CD14-positive monocyte (primary cell): ENCODE results near the gene TBXAS1. TPM values are rescaled to one million over a fixed set of nuclear protein-coding genes. Genes with fewer than 3 reads are reported as not detected.

Source experiments
- DNase-seq, 3 donors: peaks; one replicate each; pipeline ENCODE4 v3.0.0-alpha.2; 2011 to 2022
- H2AFZ ChIP-seq: 2 replicates; pipeline ENCODE4 v1.6.0; 2012; ENCODE audit warnings: mild to moderate bottlenecking, low read depth, low read length, inconsistent platforms; ENCODE audit not compliant: insufficient read depth, poor library complexity, severe bottlenecking
- H3K27ac ChIP-seq, 2 donors: 1 replicate in 1 of 2; 2 replicates in 1 of 2; pipeline ENCODE4 v1.5.1; 2012 to 2013; ENCODE audit warnings: low read length in 2 of 2, control low read depth in 1 of 2, inconsistent platforms in 1 of 2, low read depth in 1 of 2, mild to moderate bottlenecking in 1 of 2
- H3K27me3 ChIP-seq, 2 donors: one replicate each; pipeline versions ENCODE4 v1.6.0 to v1.6.1; 2011 to 2013; ENCODE audit warnings: low read length in 2 of 2; ENCODE audit not compliant: control insufficient read depth in 2 of 2, insufficient read depth in 2 of 2
- H3K36me3 ChIP-seq, 2 donors: replicated peaks in 1 of 2; 1 replicate in 1 of 2; 2 replicates in 1 of 2; pipeline versions ENCODE4 v1.5.1 to v1.6.1; 2012 to 2013; ENCODE audit warnings: low read length in 2 of 2, control low read depth in 1 of 2, inconsistent platforms in 1 of 2, mild to moderate bottlenecking in 1 of 2; ENCODE audit not compliant: insufficient read depth in 2 of 2, control insufficient read depth in 1 of 2
- H3K4me1 ChIP-seq, 2 donors: 1 replicate in 1 of 2; 2 replicates in 1 of 2; pipeline versions ENCODE4 v1.5.1 to v1.6.1; 2012 to 2013; ENCODE audit warnings: low read length in 2 of 2, control low read depth in 1 of 2, inconsistent platforms in 1 of 2, mild to moderate bottlenecking in 1 of 2, moderate library complexity in 1 of 2; ENCODE audit not compliant: insufficient read depth in 2 of 2, control insufficient read depth in 1 of 2
- H3K4me2 ChIP-seq: replicated peaks from 2 replicates; pipeline ENCODE3; 2012; ENCODE audit warnings: low read length, moderate library complexity, mild to moderate bottlenecking; ENCODE audit not compliant: poor library complexity, severe bottlenecking; ENCODE audit errors: extremely low read depth
- H3K4me3 ChIP-seq, 3 experiments: fragments of 200-600 bp in 1 of 3; sonication (generic) in 1 of 3; replicated peaks in 1 of 3; 1 replicate in 2 of 3; 2 replicates in 1 of 3; pipeline ENCODE4 v1.5.1; 2011 to 2013; ENCODE audit warnings: low read length in 3 of 3, mild to moderate bottlenecking in 3 of 3, control low read depth in 2 of 3, low read depth in 2 of 3, inconsistent platforms in 1 of 3, moderate library complexity in 1 of 3
- H3K79me2 ChIP-seq: 2 replicates; pipeline ENCODE4 v1.6.0; 2012; ENCODE audit warnings: mild to moderate bottlenecking, control low read depth, inconsistent platforms, low read length, moderate library complexity; ENCODE audit not compliant: insufficient read depth
- H3K9ac ChIP-seq: 2 replicates; pipeline ENCODE4 v1.6.0; 2017; ENCODE audit warnings: low read length, mild to moderate bottlenecking; ENCODE audit not compliant: insufficient read depth, poor library complexity, severe bottlenecking
- H3K9me3 ChIP-seq, 2 donors: replicated peaks in 1 of 2; 1 replicate in 1 of 2; 2 replicates in 1 of 2; pipeline versions ENCODE4 v1.5.1 to v1.6.1; 2012 to 2013; ENCODE audit warnings: low read length in 2 of 2, control low read depth in 1 of 2; ENCODE audit not compliant: control insufficient read depth in 1 of 2, insufficient read depth in 1 of 2
- H4K20me1 ChIP-seq: 2 replicates; pipeline ENCODE4 v1.6.0; 2012; ENCODE audit warnings: mild to moderate bottlenecking, low read length, control low read depth, moderate library complexity; ENCODE audit not compliant: insufficient read depth
- H3K27ac Mint-ChIP-seq, 7 donors: one replicate each; pipeline ENCODE4 v1.8.0; 2020; ENCODE audit warnings: mild to moderate bottlenecking in 7 of 7, mixed read lengths in 7 of 7, moderate library complexity in 6 of 7, inconsistent platforms in 2 of 7
- H3K27me3 Mint-ChIP-seq, 3 donors: one replicate each; pipeline ENCODE4 v1.8.0; 2021 to 2022; ENCODE audit warnings: low read depth in 3 of 3, mild to moderate bottlenecking in 3 of 3, mixed read lengths in 3 of 3, moderate library complexity in 3 of 3, inconsistent platforms in 1 of 3
- H3K36me3 Mint-ChIP-seq, 2 donors: one replicate each; pipeline ENCODE4 v1.8.0; 2020; ENCODE audit warnings: mixed read lengths in 2 of 2, inconsistent platforms in 1 of 2, mild to moderate bottlenecking in 1 of 2
- H3K4me1 Mint-ChIP-seq: one replicate; pipeline ENCODE4 v1.8.0; 2020; ENCODE audit warnings: mild to moderate bottlenecking, mixed read lengths
- H3K4me3 Mint-ChIP-seq, 2 donors: one replicate each; pipeline ENCODE4 v1.8.0; 2020; ENCODE audit warnings: mild to moderate bottlenecking in 2 of 2, mixed read lengths in 2 of 2, moderate library complexity in 1 of 2
- H3K9me3 Mint-ChIP-seq, 7 donors: one replicate each; pipeline ENCODE4 v1.8.0; 2020 to 2022; ENCODE audit warnings: mixed read lengths in 7 of 7, mild to moderate bottlenecking in 6 of 7, moderate library complexity in 6 of 7, inconsistent platforms in 2 of 7
- whole genome bisulfite sequencing: methylation state at CpG from one replicate; pipeline ENCODE4 v1.1.5; 2013; ENCODE audit warnings: missing lambda C conversion rate; ENCODE audit not compliant: insufficient coverage; 5-methylcytosine and 5-hydroxymethylcytosine counted together
- intact Hi-C, 2 donors: fragments of 100-400 bp; cut with micrococcal nuclease; formaldehyde crosslinking; loops; one replicate each; pipeline versions ENCODE4 v1.15.0 to v1.15.1; 2023
- polyA plus RNA-seq, 3 donors: library from polyadenylated mRNA; depleted of rRNA in 1 of 3; unstranded in 2 of 3; stranded (reverse) in 1 of 3; fragments of 300-500 nt in 2 of 3; fragments of >200 nt in 1 of 3; fragmentation: Illumina TruSeq in 2 of 3; gene quantifications; 1 replicate in 2 of 3; 2 replicates in 1 of 3; pipeline ENCODE4 v1.2.3, GENCODE V29; 2012 to 2021
- TF ChIP-seq, protein P1 (sequence below): fragments of 200-600 bp; IDR thresholded peaks from one replicate; pipeline ENCODE4 v1.8.0; 2022; ENCODE audit warnings: antibody characterized with exemption, mild to moderate bottlenecking

The TBXAS1 gene
- polyA plus RNA-seq, 3 donors, result 289 to 335 (median 298) TPM

DNA sequence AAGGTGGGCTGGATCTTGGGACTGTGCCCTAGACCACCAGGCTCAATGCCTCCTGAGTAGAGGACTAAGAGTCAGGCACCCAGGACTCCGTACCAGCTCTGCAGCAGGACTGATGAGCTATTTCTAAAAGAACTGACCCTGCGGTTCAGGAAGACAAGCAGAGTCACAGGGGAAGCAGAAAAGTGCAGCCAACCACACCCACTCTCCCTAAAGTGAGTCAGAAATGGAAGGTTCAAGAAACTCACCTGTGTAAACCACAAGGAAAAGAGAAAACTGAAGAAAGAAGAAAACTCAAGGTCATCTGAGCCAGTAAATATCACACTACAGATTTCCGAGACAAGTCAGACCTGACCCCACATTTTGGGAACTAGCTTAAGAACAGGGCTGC lies 231.2 kb downstream of the TBXAS1 start:
- peaks cover 1 to 8% (median 7%) of the 10 kb centered on the region in 3 donors for H3K27me3 Mint-ChIP-seq
- no peak overlapping the region for H2AFZ ChIP-seq
- peaks cover 49% of the 10 kb centered on the region for H3K79me2 ChIP-seq
- peak overlapping the region; percentile 91 for H3K4me2 ChIP-seq
- H3K9me3 ChIP-seq, result no peaks in the 10 kb centered on the region
- H3K4me3 Mint-ChIP-seq, result peak overlapping the region; percentile 90 to 96
- no peak overlapping the region for H3K27ac ChIP-seq
- no peak overlapping the region for H3K9ac ChIP-seq
- H3K27ac Mint-ChIP-seq, result peak overlapping the region in 2 of 7 donors; percentile 66 to 88
- intact Hi-C loops, result loop anchor here in 1 of 2 donors (10.0 kb wide), 1 partner anchor 865 kb away; the partner anchor contains the start of gene BRAF
- H3K4me1 ChIP-seq, result peaks cover 23 to 45% of the 10 kb centered on the region in 2 donors
- 83% methylated on average over 1 of the region's 3 CpGs for WGBS
- H3K4me3 ChIP-seq, result peak overlapping the region in 1 of 3 experiments; percentile 89
- H4K20me1 ChIP-seq, result peaks cover 64% of the 10 kb centered on the region
- peaks cover 0 to 6% (median 0%) of the 10 kb centered on the region in 7 donors for H3K9me3 Mint-ChIP-seq
- H3K27me3 ChIP-seq, result no peaks in the 10 kb centered on the region
- DNase-seq, result no peak
- H3K4me1 Mint-ChIP-seq, result peaks cover 48% of the 10 kb centered on the region
- H3K36me3 Mint-ChIP-seq, result peaks cover 45 to 47% of the 10 kb centered on the region in 2 donors
- TF ChIP-seq, protein P1, sequence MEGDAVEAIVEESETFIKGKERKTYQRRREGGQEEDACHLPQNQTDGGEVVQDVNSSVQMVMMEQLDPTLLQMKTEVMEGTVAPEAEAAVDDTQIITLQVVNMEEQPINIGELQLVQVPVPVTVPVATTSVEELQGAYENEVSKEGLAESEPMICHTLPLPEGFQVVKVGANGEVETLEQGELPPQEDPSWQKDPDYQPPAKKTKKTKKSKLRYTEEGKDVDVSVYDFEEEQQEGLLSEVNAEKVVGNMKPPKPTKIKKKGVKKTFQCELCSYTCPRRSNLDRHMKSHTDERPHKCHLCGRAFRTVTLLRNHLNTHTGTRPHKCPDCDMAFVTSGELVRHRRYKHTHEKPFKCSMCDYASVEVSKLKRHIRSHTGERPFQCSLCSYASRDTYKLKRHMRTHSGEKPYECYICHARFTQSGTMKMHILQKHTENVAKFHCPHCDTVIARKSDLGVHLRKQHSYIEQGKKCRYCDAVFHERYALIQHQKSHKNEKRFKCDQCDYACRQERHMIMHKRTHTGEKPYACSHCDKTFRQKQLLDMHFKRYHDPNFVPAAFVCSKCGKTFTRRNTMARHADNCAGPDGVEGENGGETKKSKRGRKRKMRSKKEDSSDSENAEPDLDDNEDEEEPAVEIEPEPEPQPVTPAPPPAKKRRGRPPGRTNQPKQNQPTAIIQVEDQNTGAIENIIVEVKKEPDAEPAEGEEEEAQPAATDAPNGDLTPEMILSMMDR, result no peak
- peaks cover 26 to 28% of the 10 kb centered on the region in 2 donors for H3K36me3 ChIP-seq

GRCh38 chr7:140060788-140061606 lies 231.9 kb downstream of the TBXAS1 start:
- Histone ChIP-seq H3K27ac (no peak overlapping the region), H3K27me3 (no peaks in the 10 kb centered on the region), H3K9me3 (no peaks in the 10 kb centered on the region), H3K79me2 (peaks cover 49% of the 10 kb centered on the region), H3K4me1 (peaks cover 23 to 45% of the 10 kb centered on the region in 2 donors), H3K4me3 (peak overlapping the region in 2 of 3 experiments; percentile 79 to 89), H4K20me1 (peaks cover 57% of the 10 kb centered on the region), H3K36me3 (peaks cover 19 to 20% of the 10 kb centered on the region in 2 donors), H3K4me2 (peak overlapping the region; percentile 91), H2AFZ (no peak overlapping the region), H3K9ac (no peak overlapping the region)
- TF ChIP-seq, protein P1, result no peak
- WGBS, result 70% methylated on average over 10 of the region's 11 CpGs
- Mint-ChIP-seq H3K36me3 (peaks cover 37 to 40% of the 10 kb centered on the region in 2 donors), H3K4me3 (peak overlapping the region; percentile 90 to 96), H3K27me3 (peaks cover 1 to 9% (median 7%) of the 10 kb centered on the region in 3 donors), H3K9me3 (peaks cover 0 to 6% (median 2%) of the 10 kb centered on the region in 7 donors), H3K27ac (peak overlapping the region in 4 of 7 donors; percentile 26 to 88 (median 68)), H3K4me1 (peaks cover 46% of the 10 kb centered on the region)
- DNase-seq, result no peak
- intact Hi-C loops, result loop anchor here in 1 of 2 donors (10.0 kb wide), 1 partner anchor 864 kb away; the partner anchor contains the start of gene BRAF
